Mammary epithelial cell (primary cell): ENCODE measurements around the gene MFN2.

Experiments
- CTCF ChIP-seq, 2 donors: IDR thresholded peaks in 1 of 2; conservative IDR thresholded peaks in 1 of 2; 2 replicates each; pipeline ENCODE4 v1.5.1; 2011 to 2012; ENCODE audit warnings: inconsistent platforms in 2 of 2, low read length in 2 of 2, mild to moderate bottlenecking in 2 of 2, control low read depth in 1 of 2, low read depth in 1 of 2; ENCODE audit not compliant: insufficient read depth in 1 of 2; ENCODE audit errors: extremely low read depth in 1 of 2
- EZH2 ChIP-seq: IDR thresholded peaks from 2 replicates; pipeline ENCODE4 v1.6.1; 2012; ENCODE audit warnings: low read length, inconsistent platforms, borderline replicate concordance

GRCh38 chr1:11946647-11947046, 33.6 kb upstream of the MFN2 start:
- TF ChIP-seq CTCF (conservative IDR thresholded peaks at IDR 0.05 in 1 of 2, IDR thresholded peaks at IDR 0.05 in 1 of 2; ENCODE audit: extremely low read depth in 1 of 2, insufficient read depth in 1 of 2, low read depth in 1 of 2, low read length in 2 of 2): no peak
- TF ChIP-seq EZH2: no peak
